Hepatocyte (in vitro differentiated cells): ENCODE results near the gene PRL. TPM values are rescaled to one million over a fixed set of nuclear protein-coding genes. Genes with fewer than 3 reads are reported as not detected.
A peak's percentile ranks its signal among the peaks of the same experiment; 100 is the strongest.

Experiments
- DNase-seq: peaks from one replicate; pipeline ENCODE4 v3.0.0-alpha.2; 2016; ENCODE audit warnings: low spot score
- H2AFZ ChIP-seq: fragments of 200-600 bp; sonication (generic); 2 replicates; pipeline ENCODE4 v1.6.0; 2016; ENCODE audit warnings: antibody characterized with exemption, mild to moderate bottlenecking
- H3K27ac ChIP-seq: fragments of 200-600 bp; sonication (generic); 2 replicates; pipeline ENCODE4 v1.5.1; 2016; ENCODE audit warnings: mild to moderate bottlenecking
- H3K27me3 ChIP-seq: fragments of 200-600 bp; sonication (generic); 2 replicates; pipeline ENCODE4 v1.6.1; 2016
- H3K36me3 ChIP-seq: fragments of 200-600 bp; sonication (generic); replicated peaks from 2 replicates; pipeline ENCODE4 v1.5.1; 2016; ENCODE audit warnings: low read depth; ENCODE audit not compliant: insufficient read depth
- H3K4me1 ChIP-seq: fragments of 200-600 bp; sonication (generic); 2 replicates; pipeline ENCODE4 v1.5.1; 2016; ENCODE audit warnings: mild to moderate bottlenecking, moderate library complexity; ENCODE audit not compliant: insufficient read depth
- H3K4me2 ChIP-seq: fragments of 200-600 bp; sonication (generic); 2 replicates; pipeline ENCODE4 v1.6.0; 2016
- H3K4me3 ChIP-seq: fragments of 200-600 bp; sonication (generic); 2 replicates; pipeline ENCODE4 v1.5.1; 2016; ENCODE audit warnings: mild to moderate bottlenecking
- H3K79me2 ChIP-seq: fragments of 200-600 bp; sonication (generic); 2 replicates; pipeline ENCODE4 v1.6.0; 2017; ENCODE audit warnings: mild to moderate bottlenecking
- H3K9me2 ChIP-seq: fragments of 200-600 bp; sonication (generic); replicated peaks from 2 replicates; pipeline ENCODE4 v1.6.0; 2017; ENCODE audit warnings: mild to moderate bottlenecking; ENCODE audit not compliant: insufficient read depth
- H3K9me3 ChIP-seq: fragments of 200-600 bp; sonication (generic); 2 replicates; pipeline ENCODE4 v1.5.1; 2016; ENCODE audit warnings: low read depth, mild to moderate bottlenecking
- H4K20me1 ChIP-seq: fragments of 200-600 bp; sonication (generic); 2 replicates; pipeline ENCODE4 v1.6.0; 2016; ENCODE audit warnings: mild to moderate bottlenecking; ENCODE audit not compliant: insufficient read depth, poor library complexity, severe bottlenecking
- CTCF ChIP-seq: fragments of 200-600 bp; sonication (generic); IDR thresholded peaks from 2 replicates; pipeline ENCODE4 v1.5.1; 2016; ENCODE audit warnings: antibody characterized with exemption, mild to moderate bottlenecking; ENCODE audit not compliant: poor library complexity
- EZH2 ChIP-seq: fragments of 200-600 bp; sonication (generic); IDR thresholded peaks from 2 replicates; pipeline ENCODE4 v1.6.1; 2016; ENCODE audit warnings: antibody characterized with exemption, mild to moderate bottlenecking, borderline replicate concordance
- EZH2phosphoT487 ChIP-seq: fragments of 200-600 bp; sonication (generic); IDR thresholded peaks from one replicate; pipeline ENCODE4 v1.6.1; 2018; ENCODE audit warnings: antibody characterized with exemption, mild to moderate bottlenecking, low read depth, moderate library complexity; ENCODE audit not compliant: unreplicated experiment, severe bottlenecking
- WGBS: methylation state at CpG from one replicate; pipeline ENCODE4 v1.1.6; 2016; ENCODE audit warnings: low lambda C conversion rate; ENCODE audit errors: missing lambda C conversion rate; 5-methylcytosine and 5-hydroxymethylcytosine counted together
- polyA plus RNA-seq: library from polyadenylated mRNA; unstranded; fragments of >200 nt; fragmentation: Nextera tagmentation; extraction: Ambion mirVana; gene quantifications from 2 replicates; pipeline ENCODE4 v1.2.1, GENCODE V29; 2016
- total RNA-seq: library from RNA; depleted of rRNA; stranded (reverse); fragments of >200 nt; gene quantifications from 2 replicates; pipeline ENCODE4 v1.2.3, GENCODE V29; 2014

Gene PRL
- total and polyA plus RNA-seq, 2 experiments from 2014 or later: not detected

DNA sequence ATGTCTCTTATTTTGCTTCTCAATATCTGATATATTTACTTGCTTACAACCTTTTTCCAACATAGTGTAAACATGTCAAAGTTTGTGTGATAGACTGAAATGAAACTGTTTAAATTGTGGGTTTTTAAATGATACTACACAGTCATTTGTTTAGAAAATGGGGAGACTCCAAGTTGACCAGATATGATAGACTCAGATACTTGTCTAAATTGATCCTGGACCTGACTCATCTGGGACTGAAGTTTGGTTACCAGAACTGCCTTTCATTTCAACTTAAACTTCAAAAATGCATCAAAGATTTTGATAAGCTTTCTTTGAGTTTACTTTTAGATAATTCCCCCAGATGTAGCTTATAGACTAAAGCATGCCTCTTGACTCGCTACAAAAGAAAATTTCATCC is 27.0 kb upstream of the PRL start:
- WGBS: 94% methylated on average over 1 of the region's 1 CpG
- Histone ChIP-seq H3K79me2 (no peaks in the 10 kb centered on the region), H3K27me3 (no peaks in the 10 kb centered on the region), H3K4me1 (peaks cover 9% of the 10 kb centered on the region), H3K9me3 (no peaks in the 10 kb centered on the region), H4K20me1 (no peaks in the 10 kb centered on the region), H3K4me3 (no peak overlapping the region), H3K9me2 (no peaks in the 10 kb centered on the region), H3K27ac (no peak overlapping the region), H3K36me3 (no peaks in the 10 kb centered on the region), H2AFZ (no peak overlapping the region), H3K4me2 (no peak overlapping the region)
- TF ChIP-seq EZH2phosphoT487 (no peak), EZH2 (no peak), CTCF (no peak)
- DNase-seq: no peak

DNA sequence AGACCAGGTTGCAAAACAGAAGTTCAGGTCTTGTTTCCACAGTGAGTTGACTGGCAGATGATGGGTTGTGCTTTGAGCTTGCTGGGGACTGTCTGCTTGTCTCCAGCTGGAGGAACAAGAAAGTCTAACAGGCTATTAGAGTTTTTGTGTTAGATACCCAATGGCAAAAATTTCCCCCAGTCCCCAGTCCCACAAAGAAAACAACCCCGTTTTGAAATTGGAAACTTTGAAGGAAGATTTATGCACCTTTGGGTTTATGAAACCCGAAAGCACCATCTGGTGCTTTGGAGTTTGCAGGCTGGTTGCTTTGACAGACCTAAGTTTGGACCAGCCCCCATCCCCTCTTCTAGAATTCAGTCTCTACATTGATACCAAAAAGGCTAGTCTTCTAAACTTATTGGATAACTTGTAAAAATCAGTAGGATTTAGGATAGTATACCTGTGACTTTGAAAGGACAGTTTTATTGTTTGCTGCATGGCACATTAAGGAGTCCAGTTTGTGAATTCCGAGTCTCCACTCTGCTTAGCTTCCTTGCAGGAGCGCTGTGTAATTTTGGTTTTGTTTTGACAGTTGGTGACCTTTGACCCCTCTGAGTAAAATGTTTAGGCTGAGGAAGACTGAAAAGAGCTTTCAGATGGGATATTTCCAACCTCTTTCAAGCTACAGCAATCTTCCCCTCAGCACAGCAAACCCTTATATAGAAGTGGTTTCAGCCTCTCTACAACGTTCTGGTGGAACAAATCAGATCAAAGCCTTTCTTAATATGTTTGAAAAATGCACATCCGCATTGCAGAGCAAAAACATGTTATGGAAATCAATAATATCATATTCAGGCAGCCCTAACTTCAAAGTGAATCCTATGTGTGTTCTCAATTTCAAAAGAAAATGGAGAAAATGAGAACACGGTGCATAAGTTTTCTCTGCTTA is 25.5 kb upstream of the PRL start:
- Histone ChIP-seq H3K4me3 (no peak overlapping the region), H3K36me3 (no peaks in the 10 kb centered on the region), H3K27ac (no peak overlapping the region), H3K4me2 (no peak overlapping the region), H3K79me2 (no peaks in the 10 kb centered on the region), H3K9me2 (no peaks in the 10 kb centered on the region), H4K20me1 (no peaks in the 10 kb centered on the region), H3K9me3 (no peaks in the 10 kb centered on the region), H2AFZ (no peak overlapping the region), H3K27me3 (no peaks in the 10 kb centered on the region), H3K4me1 (peaks cover 9% of the 10 kb centered on the region)
- WGBS: 64% methylated on average over 7 of the region's 7 CpGs
- no peak for DNase-seq
- no peak for TF ChIP-seq CTCF
- no peak for TF ChIP-seq EZH2
- TF ChIP-seq EZH2phosphoT487: no peak

DNA sequence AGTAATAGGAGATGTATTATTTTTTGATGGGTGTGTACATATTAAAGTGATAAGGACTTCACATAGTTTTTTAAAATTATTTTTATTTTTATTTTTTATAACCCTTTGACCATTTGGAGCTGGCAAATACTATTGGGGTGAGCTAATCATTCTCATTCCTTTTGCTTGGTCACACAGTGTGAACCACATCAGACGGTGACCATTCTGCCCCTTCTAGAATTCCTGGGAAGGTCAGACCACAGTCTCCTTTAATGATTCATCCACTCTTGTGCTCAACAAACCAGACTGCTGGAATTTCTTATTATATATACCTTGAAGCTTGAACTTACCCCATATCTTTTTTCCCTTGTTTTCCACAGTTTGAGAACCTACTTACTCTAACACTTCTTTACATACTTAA is 23.9 kb upstream of the PRL start:
- Histone ChIP-seq H2AFZ (no peak overlapping the region), H3K4me1 (peaks cover 9% of the 10 kb centered on the region), H3K36me3 (no peaks in the 10 kb centered on the region), H3K79me2 (no peaks in the 10 kb centered on the region), H3K9me2 (no peaks in the 10 kb centered on the region), H3K4me3 (no peak overlapping the region), H3K27me3 (no peaks in the 10 kb centered on the region), H4K20me1 (no peaks in the 10 kb centered on the region), H3K4me2 (no peak overlapping the region), H3K27ac (no peak overlapping the region), H3K9me3 (no peaks in the 10 kb centered on the region)
- 46% methylated on average over 1 of the region's 1 CpG for WGBS
- DNase-seq: peak; percentile 16
- no peak for TF ChIP-seq EZH2
- no peak for TF ChIP-seq EZH2phosphoT487
- TF ChIP-seq CTCF: no peak
